Thoracic aorta (tissue), 2 donors: ENCODE results near the gene CILP2. TPM values are rescaled to one million over a fixed set of nuclear protein-coding genes. Genes with fewer than 3 reads are reported as not detected.

Source experiments
- ATAC-seq: fragments of 150-250 bp; one replicate; pipeline ENCODE4 v1.8.0; 2017; ENCODE audit warnings: low read depth; ENCODE audit not compliant: insufficient number of reproducible peaks, low FRiP score
- DNase-seq: peaks from one replicate; pipeline ENCODE4 v3.0.0-alpha.2; 2020; ENCODE audit warnings: low spot score
- H3K27ac ChIP-seq, 2 donors: fragments of 200-600 bp; sonication (generic); 1 replicate in 1 of 2; 2 replicates in 1 of 2; pipeline ENCODE4 v1.5.1; 2016; ENCODE audit warnings: mild to moderate bottlenecking in 2 of 2, moderate library complexity in 2 of 2
- H3K27me3 ChIP-seq: fragments of 200-600 bp; sonication (generic); replicated peaks from 2 replicates; pipeline ENCODE4 v1.6.0; 2016; ENCODE audit warnings: mild to moderate bottlenecking; ENCODE audit not compliant: insufficient read depth
- H3K36me3 ChIP-seq: fragments of 200-600 bp; sonication (generic); one replicate; pipeline ENCODE4 v1.5.1; 2016
- H3K4me1 ChIP-seq, 2 donors: fragments of 200-600 bp; sonication (generic); 1 replicate in 1 of 2; 2 replicates in 1 of 2; pipeline versions ENCODE4 v1.5.1 to v1.6.0; 2016; ENCODE audit warnings: low read depth in 2 of 2, mild to moderate bottlenecking in 1 of 2; ENCODE audit not compliant: control insufficient read depth in 1 of 2
- H3K4me3 ChIP-seq: fragments of 200-600 bp; sonication (generic); 2 replicates; pipeline ENCODE4 v1.5.1; 2016; ENCODE audit warnings: mild to moderate bottlenecking
- H3K9me3 ChIP-seq: fragments of 200-600 bp; sonication (generic); 2 replicates; pipeline ENCODE4 v1.5.1; 2016
- total RNA-seq, 2 donors: library from RNA; depleted of rRNA; stranded (reverse); fragments of >200 nt; gene quantifications; one replicate each; pipeline versions ENCODE4 v1.1.0 to v1.2.3, GENCODE V29; 2016
- TF ChIP-seq, protein P1 (sequence below): fragments of 200-600 bp; sonication (generic); IDR thresholded peaks from one replicate; pipeline ENCODE4 v1.5.1; 2019; ENCODE audit warnings: antibody characterized with exemption

Gene CILP2
- total RNA-seq, 2 donors from 2014 or later: 0.81 to 1.5 TPM

DNA sequence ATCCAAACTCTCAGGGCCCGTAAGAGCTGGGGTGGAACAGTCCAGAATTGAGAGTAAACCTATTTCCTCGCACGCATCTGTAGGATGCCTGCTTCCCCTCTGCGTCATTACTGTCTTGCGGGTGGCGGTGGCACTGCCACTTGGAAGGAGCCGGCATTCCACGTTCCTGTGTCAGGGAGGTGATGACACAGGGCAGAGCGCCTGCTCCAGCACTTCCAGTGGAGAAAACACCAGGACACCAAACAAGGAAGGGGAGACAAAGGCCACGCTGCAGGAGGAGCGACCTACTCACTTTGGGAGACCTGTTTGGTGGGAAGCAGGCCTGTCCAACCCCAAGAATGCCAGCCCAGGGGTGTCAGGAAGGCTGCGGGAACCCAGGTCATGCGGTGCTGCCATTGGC lies 43.3 kb downstream of the CILP2 start:
- ATAC-seq (no peak), DNase-seq (no peak)
- no peaks in the 10 kb centered on the region for H3K27me3 ChIP-seq
- H3K9me3 ChIP-seq: no peaks in the 10 kb centered on the region
- no peak overlapping the region for H3K27ac ChIP-seq
- H3K4me3 ChIP-seq: no peak overlapping the region
- no peaks in the 10 kb centered on the region for H3K4me1 ChIP-seq
- TF ChIP-seq, protein P1, sequence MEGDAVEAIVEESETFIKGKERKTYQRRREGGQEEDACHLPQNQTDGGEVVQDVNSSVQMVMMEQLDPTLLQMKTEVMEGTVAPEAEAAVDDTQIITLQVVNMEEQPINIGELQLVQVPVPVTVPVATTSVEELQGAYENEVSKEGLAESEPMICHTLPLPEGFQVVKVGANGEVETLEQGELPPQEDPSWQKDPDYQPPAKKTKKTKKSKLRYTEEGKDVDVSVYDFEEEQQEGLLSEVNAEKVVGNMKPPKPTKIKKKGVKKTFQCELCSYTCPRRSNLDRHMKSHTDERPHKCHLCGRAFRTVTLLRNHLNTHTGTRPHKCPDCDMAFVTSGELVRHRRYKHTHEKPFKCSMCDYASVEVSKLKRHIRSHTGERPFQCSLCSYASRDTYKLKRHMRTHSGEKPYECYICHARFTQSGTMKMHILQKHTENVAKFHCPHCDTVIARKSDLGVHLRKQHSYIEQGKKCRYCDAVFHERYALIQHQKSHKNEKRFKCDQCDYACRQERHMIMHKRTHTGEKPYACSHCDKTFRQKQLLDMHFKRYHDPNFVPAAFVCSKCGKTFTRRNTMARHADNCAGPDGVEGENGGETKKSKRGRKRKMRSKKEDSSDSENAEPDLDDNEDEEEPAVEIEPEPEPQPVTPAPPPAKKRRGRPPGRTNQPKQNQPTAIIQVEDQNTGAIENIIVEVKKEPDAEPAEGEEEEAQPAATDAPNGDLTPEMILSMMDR: no peak
- no peaks in the 10 kb centered on the region for H3K36me3 ChIP-seq

DNA sequence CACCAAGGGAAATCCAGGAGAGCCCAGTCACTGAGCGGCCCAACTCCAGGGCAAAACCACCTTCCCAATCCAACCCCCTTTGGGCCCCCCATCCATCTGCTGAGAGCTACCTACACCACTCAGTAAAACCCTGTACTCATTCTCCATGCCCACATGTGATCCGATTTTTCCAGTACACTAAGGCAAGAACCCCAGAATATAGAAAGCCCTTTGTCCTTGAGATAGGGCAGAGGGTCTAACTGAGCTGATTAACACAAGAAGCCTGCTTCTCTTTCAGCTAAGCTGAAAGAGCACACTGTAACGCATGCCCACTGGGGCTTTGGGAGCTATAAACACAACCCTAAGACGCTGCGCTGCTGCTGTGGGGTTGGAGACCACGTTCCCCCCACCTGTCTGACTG lies 44.4 kb downstream of the CILP2 start:
- TF ChIP-seq, protein P1: no peak
- DNase-seq: no peak
- Histone ChIP-seq H3K4me3 (no peak overlapping the region), H3K4me1 (no peaks in the 10 kb centered on the region), H3K27me3 (no peaks in the 10 kb centered on the region), H3K9me3 (no peaks in the 10 kb centered on the region), H3K36me3 (no peaks in the 10 kb centered on the region), H3K27ac (no peak overlapping the region)
- ATAC-seq: no peak

DNA sequence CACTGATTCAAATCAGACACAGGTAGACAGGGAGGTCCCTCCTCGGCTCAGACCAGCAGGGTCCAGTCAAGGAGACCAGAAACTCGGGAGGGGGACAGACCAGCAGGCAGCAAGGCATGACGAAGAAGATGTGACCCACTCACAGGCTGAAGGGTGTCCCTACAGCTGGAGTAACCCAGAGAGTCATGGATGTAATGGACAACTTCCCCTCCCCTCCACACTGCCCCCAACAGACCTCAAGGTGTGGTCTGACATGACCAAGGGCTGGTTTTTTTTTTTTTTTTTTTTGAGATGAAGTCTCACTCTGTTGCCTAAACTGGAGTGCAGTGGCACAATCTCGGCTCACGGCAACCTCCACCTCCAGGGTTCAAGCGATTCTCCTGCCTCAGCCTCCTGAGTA lies 46.3 kb downstream of the CILP2 start:
- Histone ChIP-seq H3K36me3 (no peaks in the 10 kb centered on the region), H3K27me3 (no peaks in the 10 kb centered on the region), H3K9me3 (no peaks in the 10 kb centered on the region), H3K4me3 (no peak overlapping the region), H3K27ac (no peak overlapping the region), H3K4me1 (no peaks in the 10 kb centered on the region)
- TF ChIP-seq, protein P1: no peak
- ATAC-seq (no peak), DNase-seq (no peak)

DNA sequence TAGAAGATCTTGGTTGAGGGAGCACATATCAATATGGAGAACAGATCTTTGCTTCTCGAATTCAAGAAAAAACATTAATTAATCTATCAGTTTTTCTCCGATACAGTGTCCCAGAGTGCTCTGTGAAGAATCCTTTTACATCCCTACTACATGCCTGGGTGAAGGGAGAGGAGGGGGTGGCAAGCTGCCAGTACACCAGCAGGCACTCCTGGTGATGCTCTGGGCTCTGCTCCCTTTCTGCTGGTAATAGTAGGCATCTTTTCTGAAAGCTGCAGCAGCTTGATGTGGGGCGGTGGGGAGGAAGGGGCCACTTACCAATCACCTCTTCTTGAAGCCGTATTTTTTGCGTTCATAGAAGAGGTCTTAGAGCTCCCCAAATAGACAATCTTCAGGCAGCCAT lies 49.7 kb downstream of the CILP2 start:
- TF ChIP-seq, protein P1: no peak
- no peak for ATAC-seq

DNA sequence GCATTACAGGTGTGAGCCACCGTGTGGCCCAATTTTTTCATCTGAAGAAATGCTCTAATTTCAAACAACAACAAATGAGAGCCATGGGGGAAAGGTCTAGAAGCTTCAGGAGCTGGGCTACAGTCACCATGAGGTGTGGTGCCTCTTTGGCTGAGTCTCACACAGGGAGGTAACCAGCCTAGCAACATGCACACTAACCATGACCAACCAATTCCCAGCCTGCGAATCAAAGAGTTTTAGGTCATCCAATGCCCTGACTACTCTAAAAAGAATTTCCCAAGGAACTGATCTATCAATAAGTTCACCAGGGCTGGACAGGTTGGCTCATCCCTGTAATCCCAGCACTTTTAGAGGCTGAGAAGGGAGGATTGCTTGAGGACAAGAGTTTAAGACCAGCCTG lies 50.5 kb downstream of the CILP2 start:
- ATAC-seq (no peak), DNase-seq (no peak)
- peaks cover 0 to 6% of the 10 kb centered on the region in 2 donors for H3K4me1 ChIP-seq
- no peaks in the 10 kb centered on the region for H3K36me3 ChIP-seq
- TF ChIP-seq, protein P1: no peak
- no peak overlapping the region for H3K27ac ChIP-seq
- H3K9me3 ChIP-seq: no peaks in the 10 kb centered on the region
- H3K4me3 ChIP-seq: no peak overlapping the region
- H3K27me3 ChIP-seq: no peaks in the 10 kb centered on the region

More for the DNA sequence above, 49.7 kb downstream of the CILP2 start:
- Histone ChIP-seq H3K36me3 (no peaks in the 10 kb centered on the region), H3K9me3 (no peaks in the 10 kb centered on the region), H3K27me3 (no peaks in the 10 kb centered on the region), H3K4me3 (no peak overlapping the region), H3K27ac (no peak overlapping the region), H3K4me1 (peaks cover 0 to 6% of the 10 kb centered on the region in 2 donors)
- DNase-seq: no peak
